GM19099 (cell line): ENCODE results near the gene FBXW11.

Source experiments
- POLR2A ChIP-seq: IDR thresholded peaks from 3 replicates; pipeline ENCODE4 v1.6.1; 2011; ENCODE audit warnings: low read depth; ENCODE audit not compliant: insufficient read length; ENCODE audit errors: extremely low read depth

FBXW11 gene

GRCh38 chr5:171839112-171839511, 167.3 kb downstream of the FBXW11 start:
- TF ChIP-seq POLR2A: no peak

GRCh38 chr5:171838066-171838465, 168.4 kb downstream of the FBXW11 start:
- TF ChIP-seq POLR2A: no peak

- no peak for TF ChIP-seq POLR2A
Observed at GRCh38 chr5:171837522-171837921, 168.9 kb downstream of the FBXW11 start.

GRCh38 chr5:171835066-171835465, 171.4 kb downstream of the FBXW11 start:
- no peak for TF ChIP-seq POLR2A

- TF ChIP-seq POLR2A: no peak
Observed at GRCh38 chr5:171834461-171834860, 172.0 kb downstream of the FBXW11 start.

- no peak for TF ChIP-seq POLR2A
Observed at GRCh38 chr5:171832775-171833174, 173.7 kb downstream of the FBXW11 start.

GRCh38 chr5:171830686-171831085, 175.8 kb downstream of the FBXW11 start:
- no peak for TF ChIP-seq POLR2A

GRCh38 chr5:171827162-171827561, 179.3 kb downstream of the FBXW11 start:
- TF ChIP-seq POLR2A: no peak

- TF ChIP-seq POLR2A: no peak
Observed at GRCh38 chr5:171826132-171826531, 180.3 kb downstream of the FBXW11 start.

- no peak for TF ChIP-seq POLR2A
Observed at GRCh38 chr5:171825051-171825450, 181.4 kb downstream of the FBXW11 start.

- no peak for TF ChIP-seq POLR2A
Observed at GRCh38 chr5:171823269-171823668, 183.2 kb downstream of the FBXW11 start.

- TF ChIP-seq POLR2A: no peak
Observed at GRCh38 chr5:171821286-171821685, 185.2 kb downstream of the FBXW11 start.

GRCh38 chr5:171820561-171820960, 185.9 kb downstream of the FBXW11 start:
- no peak for TF ChIP-seq POLR2A

GRCh38 chr5:171816666-171817065, 189.8 kb downstream of the FBXW11 start:
- no peak for TF ChIP-seq POLR2A

GRCh38 chr5:171813813-171814490, 192.5 kb downstream of the FBXW11 start:
- TF ChIP-seq POLR2A: no peak

- TF ChIP-seq POLR2A: no peak
Observed at GRCh38 chr5:171813270-171813669, 193.2 kb downstream of the FBXW11 start.
